NCI-H1417 (cell line): Measurements from ENCODE around the gene SLC17A9.
"Not testable (repeated sequence)": the region's sequence is repeated elsewhere in the genome, so short reads cannot be mapped to it uniquely, and the experiment has no call there.

Experiments
- DNase-seq, 3 experiments: peaks; one replicate each; lab custom pipeline; 2025; lab: John Stamatoyannopoulos, UW

SLC17A9 gene

GRCh38 chr20:62920039-62920645, 32.4 kb upstream of the SLC17A9 start:
- no peak for DNase-seq

DNA sequence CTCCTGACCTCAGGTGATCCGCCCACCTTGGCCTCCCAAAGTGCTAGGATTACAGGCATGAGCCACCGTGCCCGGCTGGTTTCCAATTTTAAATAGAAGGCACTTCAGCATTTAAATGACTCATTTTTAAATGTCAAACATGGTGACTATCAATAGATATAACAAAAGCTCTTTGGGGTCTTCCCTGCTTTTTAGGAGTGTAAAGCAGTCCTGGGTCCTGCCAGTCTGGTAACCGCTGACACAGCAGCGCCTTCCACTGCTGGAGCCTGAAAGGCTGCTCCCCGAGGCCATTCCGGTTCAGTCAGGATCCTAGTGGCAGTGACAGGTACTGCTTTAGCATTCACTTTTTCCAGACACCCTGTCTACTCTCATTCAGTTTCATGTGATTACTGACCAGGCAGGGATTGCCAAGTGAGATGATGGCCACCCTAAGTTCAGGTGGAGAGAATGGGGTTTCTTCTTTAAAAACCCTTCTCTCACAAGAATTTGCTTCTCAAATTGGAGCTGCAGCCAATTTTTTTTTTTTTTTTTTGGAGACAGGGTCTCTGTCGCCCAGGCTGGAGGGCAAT, 31.3 kb upstream of the SLC17A9 start:
- DNase-seq, result peak; percentile 11 to 54 (median 41)

DNA sequence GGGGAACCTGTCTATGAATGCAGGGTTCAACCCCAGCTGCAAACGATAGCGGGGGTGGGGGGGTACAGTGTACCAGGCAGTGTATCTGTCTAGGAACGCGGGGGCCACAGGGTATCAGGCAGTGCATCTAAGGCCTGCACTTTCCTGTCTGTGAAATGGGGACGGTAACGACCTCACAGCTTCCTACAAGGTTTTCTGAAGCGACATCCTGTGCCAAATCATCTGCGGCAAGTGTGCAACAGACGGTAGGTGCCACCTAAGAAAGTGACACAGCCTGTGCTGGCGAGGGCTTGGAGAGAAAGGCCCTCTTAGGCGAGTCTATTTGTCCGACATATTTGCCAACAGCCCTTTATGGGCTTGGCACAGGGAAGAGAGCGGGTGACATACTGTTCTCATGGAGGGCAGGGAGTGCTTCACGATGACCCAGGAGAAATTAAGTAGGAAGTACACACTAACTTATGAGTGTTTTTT, 30.0 kb upstream of the SLC17A9 start:
- DNase-seq, result no peak

DNA sequence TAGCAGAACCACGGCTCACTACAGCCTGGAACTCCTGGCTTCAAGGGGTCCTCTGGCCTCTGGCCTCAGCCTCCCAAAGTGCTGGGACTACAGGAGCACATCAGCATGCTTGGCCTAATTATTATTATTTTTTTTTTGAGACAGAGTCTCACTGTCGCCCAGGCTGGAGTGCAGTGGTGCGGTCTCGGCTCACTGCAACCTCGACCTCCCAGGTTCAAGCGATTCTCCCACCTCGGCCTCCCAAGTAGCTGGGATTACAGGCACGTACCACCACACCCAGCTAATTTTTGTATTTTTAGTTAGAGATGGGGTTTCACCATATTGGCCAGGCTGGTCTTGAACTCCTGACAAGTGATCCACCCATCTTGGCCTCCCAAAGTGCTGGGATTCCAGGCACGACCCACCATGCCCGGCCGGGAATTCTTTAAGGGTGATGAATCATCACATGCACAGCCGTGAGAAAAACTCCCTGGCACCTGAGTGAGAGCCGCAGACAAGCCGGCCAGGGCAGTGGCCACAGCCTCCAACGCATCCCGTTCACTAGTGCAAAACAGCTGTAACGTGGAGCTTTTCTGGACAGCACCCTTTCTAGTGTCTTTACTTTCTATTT, 29.3 kb upstream of the SLC17A9 start:
- DNase-seq, result not testable (repeated sequence)

DNA sequence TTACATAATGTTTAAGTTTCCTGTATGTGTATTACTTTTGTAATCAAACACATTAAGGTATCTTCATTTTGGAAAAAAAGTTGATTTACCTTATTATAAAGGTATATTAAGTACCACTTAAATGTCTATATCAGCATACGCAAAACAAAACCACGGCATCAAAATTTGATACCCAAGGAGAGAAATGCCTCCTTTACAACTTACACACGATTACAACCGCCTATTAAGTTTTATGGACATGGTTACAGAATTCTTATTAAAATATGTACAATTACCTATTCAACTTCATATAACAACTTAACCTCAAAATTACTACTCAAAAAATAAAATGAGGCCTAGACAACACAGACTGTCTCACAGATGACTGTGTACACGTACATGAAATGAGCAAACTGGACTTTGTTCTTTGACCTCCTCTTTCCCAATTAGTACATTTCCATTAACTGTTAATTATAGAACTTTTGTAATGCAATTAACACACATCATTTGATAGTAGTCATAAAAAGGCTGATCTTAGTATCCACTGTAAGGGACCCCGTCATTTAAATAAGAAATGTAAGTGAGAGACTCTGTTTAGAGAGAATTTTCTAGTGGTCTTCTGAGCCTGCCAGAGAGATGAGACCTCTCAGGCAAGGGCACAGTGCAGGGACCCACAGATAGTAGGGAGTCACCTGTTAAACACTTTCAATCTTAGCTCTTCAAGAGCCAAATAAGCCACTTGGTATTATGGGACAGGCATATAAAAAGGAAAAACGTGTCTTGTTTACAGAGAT, 28.7 kb upstream of the SLC17A9 start:
- DNase-seq, result no peak

GRCh38 chr20:62924442-62925075, 27.9 kb upstream of the SLC17A9 start:
- DNase-seq, result peak in 2 of 3 experiments; percentile 23 to 47

GRCh38 chr20:62925076-62925419, 27.5 kb upstream of the SLC17A9 start:
- no peak for DNase-seq

DNA sequence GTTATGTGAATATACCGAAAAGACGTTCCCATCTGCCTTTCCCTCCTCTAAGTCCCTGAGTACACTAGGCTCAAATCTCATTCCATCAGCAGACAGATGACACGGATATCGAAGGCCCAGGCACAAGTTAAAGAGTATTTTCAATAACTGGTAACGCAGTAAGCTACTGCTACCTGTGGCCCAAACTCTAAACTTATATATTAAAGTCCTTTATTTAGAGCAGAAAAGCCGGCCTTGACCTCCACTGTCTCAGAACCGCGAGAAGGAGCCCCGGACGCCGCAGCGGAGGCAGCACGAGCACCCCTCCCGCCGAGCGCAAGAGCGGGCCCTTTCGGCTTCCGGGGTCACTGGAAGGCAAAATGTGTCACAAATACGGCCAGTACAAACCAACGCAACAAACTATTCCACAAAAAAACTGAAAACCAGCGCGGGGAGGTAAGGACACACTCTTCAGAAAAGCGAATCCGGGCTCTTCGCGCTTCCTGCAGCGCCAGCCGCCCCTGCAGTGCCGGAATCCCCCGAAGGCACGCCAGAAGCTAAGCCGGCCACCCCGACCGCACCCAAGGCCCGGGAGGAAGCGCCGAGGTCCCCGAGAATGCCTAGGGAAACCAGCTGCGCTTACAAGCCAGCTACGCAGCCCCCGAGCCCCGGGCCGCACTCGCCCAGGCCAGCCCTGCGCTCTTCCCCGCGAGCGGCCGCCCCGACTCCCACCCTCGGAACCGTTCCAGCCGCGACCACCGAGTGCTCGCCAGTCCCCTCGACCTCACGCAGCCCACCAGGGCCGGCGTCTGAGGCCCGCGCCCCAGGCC, 26.9 kb upstream of the SLC17A9 start:
- DNase-seq, result peak in 2 of 3 experiments; percentile 69 to 73

- peak; percentile 91 to 94 (median 92) for DNase-seq
Measured at GRCh38 chr20:62926229-62927127, 26.0 kb upstream of the SLC17A9 start, which contains the start of gene DIDO1. DIDO1 (minus strand) TSS chr20:62926505.

DNA sequence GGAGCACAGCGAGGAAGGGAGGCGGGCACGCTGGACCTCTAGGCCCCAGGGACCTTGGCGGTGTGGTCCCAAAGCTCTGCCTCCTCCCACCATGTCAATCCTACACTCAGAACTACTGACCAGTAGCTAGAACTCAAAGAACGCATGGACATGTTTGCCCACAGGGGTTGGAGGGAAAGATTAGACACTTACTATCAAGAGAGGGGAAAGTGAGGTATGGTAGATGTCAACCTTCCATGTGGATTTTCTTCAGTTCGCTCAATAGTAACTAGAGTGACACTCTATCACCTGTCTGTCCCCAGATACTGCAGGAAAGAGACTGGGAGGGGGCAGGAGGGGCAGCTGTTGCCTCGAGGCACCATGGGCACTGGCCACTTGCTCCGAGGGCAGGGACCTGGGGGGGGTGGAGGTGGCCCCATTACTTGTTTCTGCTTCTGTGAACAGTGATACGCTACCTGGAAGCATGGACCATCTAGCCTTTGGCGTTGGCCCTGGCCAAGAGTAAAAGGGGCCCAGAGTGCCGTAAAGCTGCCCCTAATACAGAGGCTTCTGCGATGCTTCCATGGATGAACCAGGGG, 25.3 kb upstream of the SLC17A9 start:
- DNase-seq, result peak in 1 of 3 experiments; percentile 35

DNA sequence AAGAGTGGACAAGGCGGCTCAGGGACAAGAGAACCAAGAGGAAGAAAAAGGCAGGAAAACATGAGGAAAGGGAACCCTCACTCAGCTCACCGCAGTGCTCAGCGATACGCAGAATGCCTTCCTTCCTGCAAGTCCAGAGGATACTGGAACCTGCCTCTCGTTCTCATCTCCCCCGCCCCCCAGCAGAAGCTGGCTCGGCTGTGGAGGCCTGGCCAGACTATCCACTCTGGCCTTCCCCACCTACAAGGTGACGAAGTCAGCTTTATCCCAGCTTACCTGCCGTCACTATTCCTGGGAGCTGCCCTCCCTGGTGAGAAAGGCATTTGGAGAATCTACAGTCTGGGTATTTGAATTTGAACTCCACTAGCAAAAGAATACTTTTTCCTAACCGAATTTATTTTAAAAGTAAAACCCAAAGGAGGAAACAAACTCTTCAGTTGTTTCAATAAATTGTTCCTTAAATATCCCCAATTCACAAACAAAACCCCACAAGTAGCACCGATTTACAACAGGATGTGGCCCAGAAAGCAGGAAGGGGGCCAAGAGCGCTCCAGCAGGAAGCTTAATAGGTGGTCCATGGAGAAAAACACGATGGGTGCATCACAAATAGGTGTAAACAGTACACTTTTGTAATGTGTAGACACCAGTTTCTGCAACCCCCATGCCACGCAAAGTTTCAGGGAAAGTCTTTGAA, 24.1 kb upstream of the SLC17A9 start:
- DNase-seq, result no peak

GRCh38 chr20:62929051-62929538, 23.4 kb upstream of the SLC17A9 start:
- DNase-seq, result no peak

GRCh38 chr20:62931464-62931863, 21.0 kb upstream of the SLC17A9 start:
- DNase-seq, result no peak

DNA sequence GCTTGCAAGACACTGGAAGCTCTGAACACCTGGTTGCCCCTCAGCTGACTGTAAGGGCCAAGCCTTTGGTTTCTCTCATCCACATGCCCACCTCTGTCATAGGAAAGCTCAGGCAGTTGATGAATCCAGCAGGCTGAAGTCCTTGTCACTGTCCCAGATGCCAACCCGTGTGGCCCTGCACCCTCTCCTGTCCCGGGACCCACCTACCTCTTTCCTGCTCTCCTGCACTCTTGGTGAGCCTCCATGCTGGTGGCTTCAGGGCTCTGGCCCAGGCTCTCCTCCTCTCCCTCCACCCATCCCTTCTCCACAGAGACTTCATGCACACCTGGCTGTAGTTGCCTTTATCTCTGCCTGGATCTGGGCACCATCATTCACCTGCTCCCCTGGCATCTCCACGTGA, 18.5 kb upstream of the SLC17A9 start:
- DNase-seq, result no peak

- no peak for DNase-seq
Measured at GRCh38 chr20:62935204-62935967, 17.1 kb upstream of the SLC17A9 start.

GRCh38 chr20:62935968-62936585, 16.4 kb upstream of the SLC17A9 start:
- DNase-seq, result no peak

GRCh38 chr20:62937268-62938104, 15.0 kb upstream of the SLC17A9 start:
- peak; percentile 96 to 97 (median 97) for DNase-seq
